Fibroblast of skin of right biceps (primary cell): Measurements from ENCODE around the gene TMEM256.
A peak's percentile ranks its signal among the peaks of the same experiment; 100 is the strongest.

Source experiments
- DNase-seq: peaks from one replicate; pipeline ENCODE4 v3.0.0-alpha.2; 2013

Gene TMEM256

GRCh38 chr17:7428557-7428956 lies 24.7 kb upstream of the TMEM256 start, which contains the start of gene SPEM3:
SPEM3 (plus strand) TSS chr17:7428857; CDS start chr17:7428903, 46 bp downstream.
- DNase-seq, result no peak

- no peak for DNase-seq
Measured at GRCh38 chr17:7427549-7427948, 23.7 kb upstream of the TMEM256 start.

- no peak for DNase-seq
Measured at GRCh38 chr17:7426896-7427489, 23.1 kb upstream of the TMEM256 start.

GRCh38 chr17:7426203-7426863 lies 22.4 kb upstream of the TMEM256 start:
- DNase-seq, result no peak

GRCh38 chr17:7425756-7426155 lies 21.9 kb upstream of the TMEM256 start:
- no peak for DNase-seq

- DNase-seq, result no peak
Measured at GRCh38 chr17:7425316-7425715, 21.4 kb upstream of the TMEM256 start, which contains the start of gene SPEM2. SPEM2 (plus strand) TSS chr17:7425616; CDS start chr17:7425689, 73 bp downstream.

GRCh38 chr17:7423679-7424078 lies 19.8 kb upstream of the TMEM256 start:
- DNase-seq, result no peak

- no peak for DNase-seq
Measured at GRCh38 chr17:7421186-7421585, 17.3 kb upstream of the TMEM256 start.

GRCh38 chr17:7419819-7420610 lies 16.1 kb upstream of the TMEM256 start, which contains the start of gene SPEM1:
SPEM1 (plus strand) TSS chr17:7420324; CDS start chr17:7420385, 61 bp downstream.
- DNase-seq, result no peak

- no peak for DNase-seq
Measured at GRCh38 chr17:7418472-7419152, 14.7 kb upstream of the TMEM256 start.

GRCh38 chr17:7417056-7417655 lies 13.3 kb upstream of the TMEM256 start:
- no peak for DNase-seq

GRCh38 chr17:7416323-7416722 lies 12.4 kb upstream of the TMEM256 start:
- DNase-seq, result no peak

- DNase-seq, result no peak
Measured at GRCh38 chr17:7415784-7416183, 11.9 kb upstream of the TMEM256 start.

GRCh38 chr17:7414837-7415236 lies 10.9 kb upstream of the TMEM256 start:
- no peak for DNase-seq

GRCh38 chr17:7413346-7413985 lies 9.6 kb upstream of the TMEM256 start:
- DNase-seq, result peak; percentile 49

- no peak for DNase-seq
Measured at GRCh38 chr17:7411427-7411750, 7.5 kb upstream of the TMEM256 start.

- no peak for DNase-seq
Measured at GRCh38 chr17:7410634-7411426, 6.9 kb upstream of the TMEM256 start.

GRCh38 chr17:7409716-7410115 lies 5.8 kb upstream of the TMEM256 start:
- DNase-seq, result no peak

- DNase-seq, result no peak
Measured at GRCh38 chr17:7408863-7409262, 5.0 kb upstream of the TMEM256 start.

GRCh38 chr17:7408252-7408727 lies 4.4 kb upstream of the TMEM256 start:
- DNase-seq, result no peak
